GM19035 (cell line): ENCODE data around the gene ANXA4.
"Not testable (repeated sequence)": the region's sequence is repeated elsewhere in the genome, so short reads cannot be mapped to it uniquely, and the experiment has no call there.

Source experiments
- ATAC-seq: cut with Tn5 transposase; IDR thresholded peaks from one replicate; pipeline ENCODE4 v1.9.1; 2021; ENCODE audit not compliant: unreplicated experiment

ANXA4 gene

DNA sequence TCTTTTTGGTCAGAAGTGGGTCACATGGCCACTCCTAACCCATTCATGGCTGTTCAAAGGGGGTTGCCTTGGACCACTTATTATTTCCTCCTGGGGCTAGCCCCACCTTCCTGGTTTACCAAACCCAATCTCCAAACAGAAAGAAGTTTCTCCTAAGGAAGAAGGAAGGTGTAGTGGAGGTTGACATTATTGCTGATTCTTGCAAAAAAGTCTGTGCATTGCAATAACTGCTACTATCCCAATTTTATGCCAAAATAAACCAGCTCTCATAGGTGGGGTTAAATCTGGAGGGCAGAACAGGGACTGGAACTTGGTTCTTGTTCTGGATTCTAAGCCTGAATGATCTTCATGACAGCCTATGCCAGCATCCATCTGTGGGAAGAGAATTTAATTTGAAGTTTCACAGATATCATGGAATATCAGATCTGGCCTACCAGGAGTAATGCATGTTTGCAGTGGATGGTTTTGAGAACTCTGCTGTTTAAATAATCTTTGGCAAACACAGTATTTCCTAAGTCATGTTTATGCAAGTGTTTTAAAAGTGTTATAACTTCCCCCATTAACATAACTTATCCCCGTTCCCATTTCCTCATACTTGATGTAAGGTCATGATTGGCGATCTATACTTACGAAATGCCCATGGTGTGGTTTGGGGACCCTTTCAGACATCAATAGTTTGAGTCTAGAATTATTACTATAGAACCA, 11.9 kb downstream of the ANXA4 start:
- no peak for ATAC-seq

DNA sequence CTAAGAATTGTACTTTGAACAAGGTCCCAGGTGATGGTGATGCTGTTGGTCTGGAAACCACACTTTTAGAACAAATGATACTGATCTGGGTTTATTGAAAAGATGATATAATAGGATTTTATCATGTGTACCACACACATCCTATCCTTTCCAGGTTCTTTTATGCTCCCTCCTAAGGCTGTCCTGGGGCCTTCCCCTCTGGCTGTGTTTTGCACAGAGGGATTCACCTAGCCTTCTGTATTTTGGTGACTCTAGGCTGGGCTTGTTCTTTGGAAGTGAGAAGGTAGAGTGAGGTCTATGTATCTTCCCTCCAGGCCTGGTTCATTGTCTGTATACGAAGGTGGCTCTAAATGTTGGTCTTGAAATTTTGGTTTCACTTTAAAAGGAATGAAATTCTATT, 12.7 kb downstream of the ANXA4 start:
- ATAC-seq: no peak

DNA sequence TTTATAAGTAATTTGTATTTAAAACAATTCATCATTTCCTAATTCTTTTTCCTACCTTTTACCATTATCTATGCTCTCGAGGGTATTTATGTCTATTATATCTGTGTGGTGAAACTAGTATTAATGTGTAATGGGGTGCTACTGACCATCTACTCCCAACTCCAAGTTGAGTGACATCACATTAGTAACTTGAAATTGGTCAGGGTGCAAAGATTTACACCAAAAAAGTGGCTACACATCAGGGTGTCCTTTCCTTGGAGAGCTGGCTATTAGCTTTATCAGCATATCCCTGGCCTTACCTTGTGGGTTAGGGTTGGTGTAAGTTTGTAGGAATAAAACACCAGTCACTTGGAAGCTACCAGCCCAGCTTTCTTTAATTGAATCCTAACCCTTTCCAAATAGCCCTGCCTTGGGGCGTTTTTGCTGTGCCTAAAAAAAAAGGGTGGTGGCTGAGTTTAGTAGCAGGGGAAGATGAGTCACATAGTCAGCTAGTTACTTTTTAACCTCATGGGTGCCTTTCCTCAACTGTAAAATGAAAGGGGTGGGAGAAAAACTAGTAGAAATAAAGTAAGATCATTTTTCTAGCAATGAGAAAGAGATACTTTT, 14.0 kb downstream of the ANXA4 start:
- ATAC-seq: no peak

DNA sequence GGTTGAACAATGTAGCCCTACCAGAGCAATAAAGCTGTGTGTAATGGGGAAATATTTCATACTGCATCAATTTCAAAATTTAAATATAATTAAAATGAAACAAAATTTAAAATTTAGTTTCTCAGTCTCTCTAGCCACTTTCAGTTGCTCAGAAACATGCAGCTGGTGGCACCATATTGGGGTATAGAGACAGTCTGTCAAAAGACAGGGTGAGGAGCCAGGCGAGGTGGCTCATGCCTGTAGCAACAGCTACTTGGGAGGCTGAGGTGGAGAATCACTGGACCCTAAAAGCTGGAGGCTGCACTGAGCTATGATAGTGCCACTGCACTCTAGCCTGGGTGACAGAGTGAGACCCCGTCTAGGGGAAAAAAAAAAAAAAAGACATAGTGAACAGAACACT, 20.1 kb downstream of the ANXA4 start:
- no peak for ATAC-seq

DNA sequence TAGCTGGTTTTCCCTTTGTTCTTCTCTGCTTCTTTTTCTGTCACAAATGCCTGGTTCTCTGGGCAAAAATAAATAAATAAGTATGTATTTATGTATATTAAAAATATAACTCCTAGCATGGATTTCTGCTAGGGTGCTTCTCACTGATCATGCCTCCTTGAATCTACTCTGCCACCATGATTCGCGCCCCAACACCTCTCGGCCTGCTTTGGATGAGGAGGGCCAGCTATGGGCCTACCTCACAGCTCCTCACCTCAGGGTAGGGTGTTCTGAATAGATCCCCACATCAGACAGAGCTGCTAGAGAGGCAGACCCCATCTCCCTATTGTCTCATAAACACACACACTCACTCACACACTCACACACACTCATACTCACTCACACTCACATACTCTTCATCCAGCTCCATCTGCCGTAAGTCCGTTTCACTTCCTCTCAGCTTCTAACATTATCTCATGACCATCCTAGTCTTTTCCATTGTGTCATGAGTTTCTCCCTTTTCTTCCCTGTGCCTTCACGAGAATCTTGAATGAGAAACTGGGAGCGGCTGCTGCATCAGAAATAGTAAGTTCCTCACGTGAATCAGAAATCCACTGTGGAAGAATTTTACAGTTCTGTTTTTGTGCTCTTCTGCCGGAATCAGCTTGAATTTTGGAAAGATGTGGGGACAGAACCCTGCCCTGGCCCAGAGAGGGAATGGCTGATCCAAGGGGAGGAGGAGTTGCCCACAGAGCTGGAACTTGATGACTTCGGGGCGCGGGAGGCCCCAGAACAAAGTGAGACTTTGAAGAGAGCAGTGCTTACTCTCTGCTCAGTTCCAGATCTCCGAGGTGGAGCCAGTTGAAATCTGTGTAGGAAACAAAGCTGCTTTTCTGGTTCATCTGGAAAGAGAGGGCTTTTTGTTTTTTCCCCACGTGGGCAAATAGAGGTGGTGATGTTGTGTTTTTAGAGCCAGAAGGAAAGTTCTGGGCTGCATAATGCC, 20.9 kb downstream of the ANXA4 start:
- ATAC-seq: no peak

DNA sequence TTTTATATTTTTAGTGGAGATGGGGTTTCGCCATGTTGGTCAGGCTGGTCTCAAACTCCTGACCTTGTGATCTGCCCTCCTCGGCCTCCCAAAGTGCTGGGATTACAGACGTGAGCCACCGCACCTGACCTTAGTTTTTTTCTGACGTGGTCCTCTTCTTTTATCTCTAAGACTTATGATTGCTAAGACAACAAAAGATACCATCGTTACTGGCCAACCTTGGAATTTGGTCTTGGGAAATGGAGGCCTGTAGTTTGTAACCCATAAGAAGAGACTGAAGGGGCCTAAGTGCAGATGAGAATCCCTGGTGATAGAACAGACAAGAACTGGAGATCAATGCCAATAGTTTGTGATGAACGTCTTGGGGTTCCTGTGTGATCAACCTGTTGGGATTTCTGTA, 21.9 kb downstream of the ANXA4 start:
- ATAC-seq: not testable (repeated sequence)

DNA sequence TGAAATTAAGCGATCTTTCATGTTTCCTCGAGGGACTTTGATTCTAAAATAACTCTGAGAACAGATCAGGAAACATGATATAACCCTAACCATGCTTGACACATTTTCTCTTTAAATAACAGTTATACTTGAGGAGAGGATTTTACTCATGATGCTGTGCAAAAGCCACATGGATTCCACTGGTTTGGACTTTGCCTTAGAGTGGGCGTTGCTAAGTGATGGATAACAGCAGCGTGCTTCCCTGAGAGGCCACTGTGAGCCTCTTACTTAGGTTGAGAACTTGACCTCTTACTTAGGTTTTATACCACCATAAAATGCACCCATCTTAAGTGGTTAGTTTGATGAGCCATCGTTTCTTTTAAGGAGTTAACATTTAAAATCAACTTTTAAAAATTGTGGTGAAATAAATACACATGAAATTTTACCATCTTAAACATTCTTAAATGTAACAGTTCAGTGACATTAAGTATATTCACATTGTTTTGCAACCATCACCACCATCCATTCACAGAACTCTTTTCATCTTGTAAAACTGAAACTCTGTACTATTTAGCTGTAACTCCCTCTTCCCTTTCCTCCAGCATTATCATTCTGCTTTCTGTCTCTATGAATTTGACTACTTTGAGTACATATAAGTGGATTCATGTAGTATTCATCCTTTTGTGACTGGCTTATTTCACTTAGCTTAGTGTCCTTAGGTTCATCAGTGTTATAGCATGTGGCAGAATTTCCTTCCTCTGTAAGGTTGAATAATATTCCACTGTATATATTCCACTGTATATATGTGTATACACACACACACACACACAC, 22.6 kb downstream of the ANXA4 start:
- no peak for ATAC-seq

DNA sequence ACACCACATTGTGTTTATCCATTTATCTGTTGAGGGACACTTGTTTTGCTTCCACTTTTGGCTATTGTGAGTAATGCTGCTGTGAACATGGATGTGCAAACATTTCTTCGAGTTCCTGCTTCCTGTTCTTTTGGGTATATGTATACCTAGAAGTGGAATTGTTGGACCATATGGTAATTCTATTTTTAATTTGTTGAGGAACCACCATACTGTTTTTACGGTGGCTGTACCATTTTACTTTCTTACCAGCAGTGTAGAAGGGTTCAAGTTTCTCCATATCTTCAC, 23.1 kb downstream of the ANXA4 start:
- no peak for ATAC-seq

DNA sequence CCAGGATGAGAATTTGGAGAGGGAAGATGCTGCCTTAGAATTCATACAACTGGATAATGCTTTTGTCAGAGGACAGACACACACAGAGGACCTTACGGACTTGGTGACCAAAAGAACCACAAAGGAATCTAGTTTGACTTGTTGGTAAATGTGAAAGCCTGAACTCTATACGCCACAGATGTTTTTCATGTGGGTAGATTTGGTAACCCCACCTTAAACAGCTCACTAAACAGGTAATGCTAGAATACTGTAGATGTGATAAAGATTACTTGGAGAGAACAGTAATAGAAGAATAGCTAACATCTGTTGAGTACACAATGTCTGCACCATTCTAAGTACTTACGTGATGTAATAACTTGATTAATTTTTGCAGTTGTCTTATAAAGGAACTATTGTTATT, 24.1 kb downstream of the ANXA4 start:
- ATAC-seq: no peak

DNA sequence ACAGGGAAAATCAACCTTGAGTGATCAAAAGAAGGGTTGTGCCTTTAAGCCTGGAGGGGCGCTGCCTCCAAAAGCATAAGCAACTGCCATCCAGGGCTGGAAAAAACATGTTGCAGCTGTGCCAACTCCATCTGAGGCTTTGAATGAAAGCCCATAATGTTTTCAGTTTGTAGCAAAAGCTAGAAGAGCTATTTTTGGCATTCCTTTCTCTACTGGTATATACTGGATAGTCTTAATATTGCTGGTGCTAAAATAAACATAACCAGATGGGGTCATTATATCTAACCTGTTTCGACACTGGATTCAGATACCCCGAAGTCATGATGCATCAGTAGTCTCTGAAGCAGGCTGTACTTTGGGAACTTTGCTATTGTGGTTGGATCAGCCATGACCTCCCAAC, 25.1 kb downstream of the ANXA4 start:
- no peak for ATAC-seq

DNA sequence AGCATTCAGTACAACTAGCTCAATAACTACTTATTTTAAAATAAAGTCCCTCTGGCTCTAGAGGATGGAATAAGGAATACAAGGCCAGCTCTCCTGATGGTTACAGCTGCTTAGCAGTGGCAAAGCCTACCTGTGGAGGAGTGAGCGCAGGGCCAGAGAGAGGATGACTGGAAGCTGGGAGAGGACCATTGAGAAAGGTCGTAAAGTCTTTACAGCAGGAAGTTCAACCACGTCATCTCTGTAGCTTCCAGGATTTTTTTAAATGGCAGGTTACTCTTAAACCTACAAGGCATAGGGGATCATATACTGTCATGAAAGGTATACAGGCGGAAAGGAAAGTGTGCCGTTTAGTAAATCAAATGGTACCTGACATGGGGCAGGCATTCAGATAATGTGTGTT, 26.3 kb downstream of the ANXA4 start:
- no peak for ATAC-seq

DNA sequence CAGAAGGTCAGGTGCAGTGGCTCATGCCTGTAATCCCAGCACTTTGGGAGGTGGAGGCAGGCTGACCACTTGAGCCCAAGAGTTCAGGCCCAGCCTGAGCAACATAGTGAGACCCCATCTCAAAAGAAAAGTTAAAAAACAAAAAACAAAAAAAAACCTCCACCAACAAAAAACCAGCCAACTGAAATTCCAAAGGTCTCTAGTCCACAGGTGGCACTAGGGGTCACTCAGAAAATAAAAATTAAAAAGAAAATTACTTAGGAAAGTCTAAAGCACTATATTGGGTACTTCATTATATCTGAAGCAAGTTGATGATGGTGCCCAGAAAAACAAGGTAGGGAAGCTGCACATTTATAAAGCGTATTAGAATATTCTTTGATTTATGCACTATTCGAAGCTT, 26.9 kb downstream of the ANXA4 start:
- no peak for ATAC-seq

DNA sequence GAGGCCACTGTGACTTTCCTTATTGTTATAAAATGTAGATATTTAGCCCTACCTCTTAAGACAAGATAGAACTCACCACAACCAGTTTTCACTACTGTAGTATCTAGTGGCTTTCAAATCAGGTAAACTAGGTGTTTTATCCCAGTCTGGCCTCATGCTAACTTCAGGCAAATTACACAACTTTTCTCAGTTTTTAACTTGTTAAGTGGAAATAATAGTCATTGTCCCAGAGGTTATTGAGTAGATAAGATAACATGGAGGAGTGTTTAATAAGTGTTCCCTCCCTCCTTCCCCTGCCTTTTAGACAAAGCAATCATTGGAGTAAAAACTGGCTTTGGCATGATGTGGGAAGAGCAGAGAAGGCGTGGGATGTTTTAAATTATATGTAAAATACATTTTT, 27.3 kb downstream of the ANXA4 start:
- ATAC-seq: no peak

DNA sequence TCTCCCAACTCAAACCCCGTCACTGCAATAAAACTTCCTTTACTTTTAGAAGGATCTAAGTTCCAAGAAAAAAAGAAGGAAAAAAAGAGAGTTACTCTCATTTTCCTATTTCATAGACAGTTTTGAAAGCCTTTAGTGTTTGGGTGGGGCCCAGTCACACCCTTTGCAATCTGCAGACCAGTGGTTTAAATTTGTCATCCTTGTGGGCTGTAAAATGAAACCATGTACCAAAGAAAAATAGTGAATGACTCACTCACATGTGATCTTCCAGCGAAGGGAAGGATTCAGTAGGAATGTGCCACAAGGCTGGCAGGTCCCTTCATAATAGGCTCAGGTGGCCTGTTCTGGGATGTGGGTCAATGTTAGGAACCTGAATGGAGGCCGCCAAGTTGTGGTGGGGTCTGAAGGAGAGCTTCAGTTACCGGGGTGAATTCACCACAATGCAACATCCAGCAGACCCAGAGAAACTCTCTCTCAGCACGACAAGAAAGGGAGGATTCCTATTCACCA, 28.3 kb downstream of the ANXA4 start:
- ATAC-seq: no peak

DNA sequence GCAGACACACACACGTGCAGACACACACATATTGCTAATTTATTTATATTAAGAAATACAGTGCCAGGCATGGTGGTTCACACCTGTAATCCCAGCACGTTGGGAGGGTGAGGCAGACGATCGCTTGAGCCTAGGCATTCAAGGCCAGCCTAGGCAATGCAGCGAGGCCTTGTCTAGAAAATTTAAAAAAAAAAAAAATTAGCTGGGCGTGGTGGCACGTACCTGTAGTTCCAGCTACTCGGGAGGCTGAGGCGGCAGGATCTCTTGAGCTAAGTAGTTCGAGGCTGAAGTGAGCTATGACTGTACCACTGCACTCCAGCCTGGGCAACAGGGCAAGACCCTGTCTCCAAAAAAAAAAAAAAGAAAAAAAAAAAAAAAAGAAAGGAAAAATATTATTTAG, 28.8 kb downstream of the ANXA4 start:
- ATAC-seq: no peak

DNA sequence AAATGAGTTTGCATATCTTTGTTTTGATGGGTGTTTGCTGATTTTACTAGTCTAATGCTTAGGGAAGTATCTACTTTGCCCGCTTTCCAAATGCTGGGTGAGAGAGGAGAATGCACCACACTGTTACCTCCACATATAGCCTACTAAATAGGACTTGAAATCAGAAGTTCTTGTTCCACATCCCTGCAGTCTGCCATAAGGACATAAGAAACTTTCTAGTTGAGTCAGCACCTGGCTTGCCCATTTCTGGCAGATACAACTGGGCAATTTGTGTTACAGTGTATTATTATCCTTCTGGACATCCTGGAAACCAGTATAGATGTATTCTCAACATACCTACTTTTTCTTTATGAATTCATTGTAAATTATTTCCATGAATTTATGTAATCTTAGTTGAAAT, 29.5 kb downstream of the ANXA4 start:
- no peak for ATAC-seq

DNA sequence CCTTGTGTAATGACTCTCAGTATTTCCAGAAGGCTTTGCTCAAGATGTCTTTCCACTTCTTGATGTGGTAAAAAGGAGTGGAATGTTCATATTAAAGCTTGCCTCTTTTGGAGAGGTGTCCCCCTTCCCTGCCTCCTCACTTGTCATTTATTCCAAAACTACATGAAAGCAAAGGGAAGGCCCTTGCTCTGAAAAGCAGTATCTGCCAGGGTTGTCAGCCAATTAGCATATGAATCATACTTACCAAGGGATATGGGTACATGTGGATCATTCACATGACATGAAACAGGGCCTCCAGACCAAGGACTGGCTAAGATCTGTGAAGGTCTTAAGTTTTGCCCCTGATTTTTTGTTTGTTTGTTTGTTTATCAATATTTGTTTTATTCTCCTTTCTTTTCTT, 31.3 kb downstream of the ANXA4 start:
- no peak for ATAC-seq

DNA sequence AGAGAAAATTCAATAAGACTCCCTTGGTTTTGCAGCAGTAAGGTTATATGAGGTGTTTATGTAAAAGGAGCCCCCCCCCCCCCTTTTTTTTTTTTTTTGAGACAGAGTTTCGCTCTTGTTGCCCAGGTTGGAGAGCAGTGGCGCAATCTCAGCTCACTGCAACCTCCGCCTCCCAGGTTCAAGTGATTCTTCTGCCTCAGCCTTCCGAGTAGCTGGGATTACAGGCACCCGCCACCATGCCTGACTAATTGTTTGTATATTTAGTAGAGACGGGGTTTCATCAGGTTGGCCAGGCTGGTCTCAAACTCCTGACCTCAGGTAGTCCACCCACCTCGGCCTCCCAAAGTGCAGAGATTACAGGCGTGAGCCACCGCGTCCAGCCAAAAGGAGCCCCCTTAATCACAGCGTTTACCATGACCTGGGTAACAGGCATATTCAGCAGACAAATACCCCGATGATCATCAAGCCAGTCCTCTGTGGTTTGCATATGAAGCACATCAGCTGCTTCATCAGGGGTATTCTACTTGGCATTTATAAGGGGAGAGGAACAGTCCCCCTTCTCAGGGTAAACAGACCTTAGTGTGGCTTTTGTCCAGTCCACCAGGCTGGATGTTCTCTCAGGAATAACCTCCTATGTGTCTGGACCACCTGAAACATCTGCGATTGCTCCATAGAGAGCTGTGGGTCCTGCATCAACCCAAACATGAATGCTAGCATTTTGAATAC, 32.5 kb downstream of the ANXA4 start:
- ATAC-seq: not testable (repeated sequence)

DNA sequence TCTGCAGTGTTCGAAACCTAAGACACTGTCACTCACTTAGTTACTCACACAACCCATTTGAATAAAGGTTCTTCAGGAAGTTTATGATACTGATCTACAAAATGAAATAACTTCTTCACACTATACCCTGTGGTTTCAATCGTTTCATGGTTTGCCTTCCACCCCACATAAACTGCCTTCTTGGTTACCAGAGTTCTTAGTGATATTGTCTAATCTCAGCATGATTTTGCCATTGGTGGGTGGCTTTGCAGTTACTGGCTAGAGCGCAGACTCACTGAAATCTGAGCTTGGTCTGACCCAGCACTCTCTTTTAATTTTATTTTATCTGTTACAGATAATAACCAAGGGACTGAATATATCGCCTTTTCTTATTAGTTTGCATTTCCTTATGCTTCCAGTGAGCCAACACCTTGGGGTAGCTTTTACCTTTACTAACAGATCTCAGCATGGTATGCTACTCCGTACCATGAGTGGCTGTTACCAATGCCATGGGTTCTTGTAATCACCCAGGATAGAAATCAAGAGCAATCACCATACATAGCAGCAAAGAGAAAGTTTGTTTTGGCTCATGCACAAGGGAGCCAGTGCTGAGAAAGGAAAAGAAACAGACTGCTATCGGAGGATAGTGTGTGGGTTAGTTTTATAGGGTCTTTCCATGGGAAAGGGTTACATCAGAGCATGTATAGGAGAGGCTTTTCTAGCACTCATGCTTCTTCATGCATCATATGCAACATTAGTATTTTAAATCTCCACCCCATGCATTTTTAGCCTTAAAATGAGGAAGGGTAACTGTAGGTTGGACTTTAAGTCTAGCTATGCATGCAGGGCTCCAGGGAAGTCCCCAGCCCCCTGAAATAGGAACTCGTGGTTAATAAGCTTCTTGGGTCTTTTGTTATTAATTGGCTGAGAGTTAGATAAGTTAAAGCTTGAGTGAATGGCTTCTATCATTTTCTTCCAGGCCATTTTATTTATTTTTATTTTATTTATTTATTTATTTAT, 33.3 kb downstream of the ANXA4 start:
- no peak for ATAC-seq
